SK-N-SH treated with all-trans-retinoic acid at 6 μM for 48 hours (cell line): Measurements from ENCODE around the gene CAPRIN1.

Experiments used
- SNAI2 ChIP-seq: fragments of 250-450 bp; sonication (Bioruptor Pico); IDR thresholded peaks from 2 replicates; pipeline ENCODE4 v1.5.0; 2020; ENCODE audit warnings: mild to moderate bottlenecking, moderate library complexity
- ZFP30 ChIP-seq: fragments of 450-650 bp; formaldehyde crosslinking; IDR thresholded peaks from 2 replicates; pipeline ENCODE4 v1.5.0; 2022; ENCODE audit warnings: mild to moderate bottlenecking, moderate library complexity

- TF ChIP-seq ZFP30 (CRISPR knock-in tag) (no peak), SNAI2 (CRISPR knock-in tag) (no peak)
These were observed 88.6 kb downstream of the CAPRIN1 start for GRCh38 chr11:34140149-34140548.
